ENCODE data around the gene FAM25G.
"Not testable (repeated sequence)": the region's sequence is repeated elsewhere in the genome, so short reads cannot be mapped to it uniquely, and the experiment has no call there.

FAM25G gene

GRCh38 chr10:47461261-47461687 is 30.2 kb downstream of the FAM25G start:
- H3K4me1 ChIP-seq (ENCODE audit: control insufficient read depth, low read depth, low read length); H3K27ac ChIP-seq (ENCODE audit: low read length); H3K36me3 ChIP-seq (ENCODE audit: control insufficient read depth, low read depth, low read length); H3K9ac ChIP-seq (ENCODE audit: low read length); H3K9me3 ChIP-seq (ENCODE audit: control insufficient read depth, low read depth, low read length); H3K27me3 ChIP-seq (ENCODE audit: control insufficient read depth, insufficient read depth, low read length); H3K4me3 ChIP-seq (ENCODE audit: low read length): not testable (repeated sequence)

GRCh38 chr10:47458466-47459154 is 32.9 kb downstream of the FAM25G start:
- Histone ChIP-seq H3K27me3 (ENCODE audit: control insufficient read depth, insufficient read depth, low read length) (no peaks in the 10 kb centered on the region), H3K4me1 (ENCODE audit: control insufficient read depth, low read depth, low read length) (no peaks in the 10 kb centered on the region), H3K9ac (ENCODE audit: low read length) (no peak overlapping the region), H3K9me3 (ENCODE audit: control insufficient read depth, low read depth, low read length) (no peaks in the 10 kb centered on the region), H3K4me3 (ENCODE audit: low read length) (no peak overlapping the region), H3K36me3 (ENCODE audit: control insufficient read depth, low read depth, low read length) (no peaks in the 10 kb centered on the region), H3K27ac (ENCODE audit: low read length) (no peak overlapping the region)

GRCh38 chr10:47457826-47458225 is 33.7 kb downstream of the FAM25G start:
- Histone ChIP-seq H3K4me3 (ENCODE audit: low read length) (no peak overlapping the region), H3K9ac (ENCODE audit: low read length) (no peak overlapping the region), H3K4me1 (ENCODE audit: control insufficient read depth, low read depth, low read length) (no peaks in the 10 kb centered on the region), H3K27ac (ENCODE audit: low read length) (no peak overlapping the region), H3K9me3 (ENCODE audit: control insufficient read depth, low read depth, low read length) (no peaks in the 10 kb centered on the region), H3K27me3 (ENCODE audit: control insufficient read depth, insufficient read depth, low read length) (no peaks in the 10 kb centered on the region), H3K36me3 (ENCODE audit: control insufficient read depth, low read depth, low read length) (no peaks in the 10 kb centered on the region)

GRCh38 chr10:47457528-47457820 is 34.0 kb downstream of the FAM25G start:
- Histone ChIP-seq H3K4me1 (ENCODE audit: control insufficient read depth, low read depth, low read length) (no peaks in the 10 kb centered on the region), H3K27me3 (ENCODE audit: control insufficient read depth, insufficient read depth, low read length) (no peaks in the 10 kb centered on the region), H3K9ac (ENCODE audit: low read length) (no peak overlapping the region), H3K27ac (ENCODE audit: low read length) (no peak overlapping the region), H3K9me3 (ENCODE audit: control insufficient read depth, low read depth, low read length) (no peaks in the 10 kb centered on the region), H3K4me3 (ENCODE audit: low read length) (no peak overlapping the region), H3K36me3 (ENCODE audit: control insufficient read depth, low read depth, low read length) (no peaks in the 10 kb centered on the region)

GRCh38 chr10:47456794-47457527 is 34.5 kb downstream of the FAM25G start:
- no peaks in the 10 kb centered on the region for H3K27me3 ChIP-seq (ENCODE audit: control insufficient read depth, insufficient read depth, low read length)
- H3K36me3 ChIP-seq (ENCODE audit: control insufficient read depth, low read depth, low read length) = no peaks in the 10 kb centered on the region
- no peak overlapping the region for H3K4me3 ChIP-seq (ENCODE audit: low read length)
- no peak overlapping the region for H3K27ac ChIP-seq (ENCODE audit: low read length)
- H3K9ac ChIP-seq (ENCODE audit: low read length) = no peak overlapping the region
- H3K9me3 ChIP-seq (ENCODE audit: control insufficient read depth, low read depth, low read length) = no peaks in the 10 kb centered on the region
- no peaks in the 10 kb centered on the region for H3K4me1 ChIP-seq (ENCODE audit: control insufficient read depth, low read depth, low read length)

- Histone ChIP-seq H3K27me3 (ENCODE audit: control insufficient read depth, insufficient read depth, low read length) (no peaks in the 10 kb centered on the region), H3K9ac (ENCODE audit: low read length) (no peak overlapping the region), H3K4me3 (ENCODE audit: low read length) (no peak overlapping the region), H3K27ac (ENCODE audit: low read length) (no peak overlapping the region), H3K9me3 (ENCODE audit: control insufficient read depth, low read depth, low read length) (no peaks in the 10 kb centered on the region), H3K4me1 (ENCODE audit: control insufficient read depth, low read depth, low read length) (no peaks in the 10 kb centered on the region), H3K36me3 (ENCODE audit: control insufficient read depth, low read depth, low read length) (no peaks in the 10 kb centered on the region)
Measured at GRCh38 chr10:47456079-47456785, 35.3 kb downstream of the FAM25G start.

GRCh38 chr10:47455350-47456078 is 36.0 kb downstream of the FAM25G start:
- not testable (repeated sequence) for H3K27me3 ChIP-seq (ENCODE audit: control insufficient read depth, insufficient read depth, low read length); H3K27ac ChIP-seq (ENCODE audit: low read length); H3K9ac ChIP-seq (ENCODE audit: low read length); H3K9me3 ChIP-seq (ENCODE audit: control insufficient read depth, low read depth, low read length); H3K4me1 ChIP-seq (ENCODE audit: control insufficient read depth, low read depth, low read length); H3K4me3 ChIP-seq (ENCODE audit: low read length); H3K36me3 ChIP-seq (ENCODE audit: control insufficient read depth, low read depth, low read length)

- no peaks in the 10 kb centered on the region for H3K9me3 ChIP-seq (ENCODE audit: control insufficient read depth, low read depth, low read length)
- no peaks in the 10 kb centered on the region for H3K36me3 ChIP-seq (ENCODE audit: control insufficient read depth, low read depth, low read length)
- H3K27me3 ChIP-seq (ENCODE audit: control insufficient read depth, insufficient read depth, low read length) = no peaks in the 10 kb centered on the region
- H3K27ac ChIP-seq (ENCODE audit: low read length) = no peak overlapping the region
- H3K4me3 ChIP-seq (ENCODE audit: low read length) = no peak overlapping the region
- no peak overlapping the region for H3K9ac ChIP-seq (ENCODE audit: low read length)
- no peaks in the 10 kb centered on the region for H3K4me1 ChIP-seq (ENCODE audit: control insufficient read depth, low read depth, low read length)
Measured at GRCh38 chr10:47454780-47455058, 36.8 kb downstream of the FAM25G start.

- Histone ChIP-seq H3K27ac (ENCODE audit: low read length) (no peak overlapping the region), H3K4me1 (ENCODE audit: control insufficient read depth, low read depth, low read length) (no peaks in the 10 kb centered on the region)
Measured at GRCh38 chr10:47454008-47454779, 37.3 kb downstream of the FAM25G start.

GRCh38 chr10:47453141-47454007 is 38.1 kb downstream of the FAM25G start:
- H3K4me1 ChIP-seq (ENCODE audit: control insufficient read depth, low read depth, low read length) = no peaks in the 10 kb centered on the region
- H3K4me3 ChIP-seq (ENCODE audit: low read length) = no peak overlapping the region
- H3K9me3 ChIP-seq (ENCODE audit: control insufficient read depth, low read depth, low read length) = no peaks in the 10 kb centered on the region
- no peak overlapping the region for H3K27ac ChIP-seq (ENCODE audit: low read length)
- no peak overlapping the region for H3K9ac ChIP-seq (ENCODE audit: low read length)
- H3K27me3 ChIP-seq (ENCODE audit: control insufficient read depth, insufficient read depth, low read length) = no peaks in the 10 kb centered on the region
- H3K36me3 ChIP-seq (ENCODE audit: control insufficient read depth, low read depth, low read length) = no peaks in the 10 kb centered on the region

More at GRCh38 chr10:47454008-47454779, 37.3 kb downstream of the FAM25G start:
- Histone ChIP-seq H3K4me3 (ENCODE audit: low read length) (no peak overlapping the region), H3K36me3 (ENCODE audit: control insufficient read depth, low read depth, low read length) (no peaks in the 10 kb centered on the region), H3K9ac (ENCODE audit: low read length) (no peak overlapping the region), H3K27me3 (ENCODE audit: control insufficient read depth, insufficient read depth, low read length) (no peaks in the 10 kb centered on the region), H3K9me3 (ENCODE audit: control insufficient read depth, low read depth, low read length) (no peaks in the 10 kb centered on the region)

All from iPS-18a (cell line).